ENCODE data around the gene SMARCC2.

The SMARCC2 gene

DNA sequence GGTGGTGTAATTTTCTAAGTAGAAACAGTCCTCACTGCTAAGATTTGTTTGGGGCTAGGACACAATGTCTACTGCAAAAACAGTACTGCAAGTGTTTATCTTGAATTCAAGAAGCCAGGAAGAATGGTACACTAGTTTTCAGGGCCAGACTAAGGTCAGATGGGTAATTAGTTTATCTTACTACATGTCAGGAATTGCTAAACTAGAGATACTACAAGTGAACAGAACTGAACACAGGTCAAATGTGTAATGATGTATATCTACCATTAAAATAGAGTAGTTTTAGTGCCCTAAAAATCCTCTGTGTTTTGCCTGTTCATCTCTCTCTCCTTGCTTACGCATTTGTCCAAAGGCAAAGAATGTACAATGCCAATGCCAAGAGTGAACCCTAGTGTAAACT is 75.2 kb downstream of the SMARCC2 start:
- H3K4me3 ChIP-seq: no peak overlapping the region
- peak overlapping the region in 3 of 21 experiments; percentile 17 to 92 (median 90) for H3K27ac ChIP-seq

All from skin epidermis (tissue), 12 donors.